H1 (cell line): Measurements from ENCODE around the gene CSRNP3. TPM values are rescaled to one million over a fixed set of nuclear protein-coding genes. Genes with fewer than 3 reads are reported as not detected.

Source experiments
- CTCF ChIA-PET: fragments of 300-600 bp; sonication (Branson Sonifier 250); formaldehyde crosslinking; loops from one replicate; lab custom pipeline; 2021; ENCODE audit not compliant: partially characterized antibody; lab: Charles Lee
- POLR2A ChIA-PET: fragments of 300-600 bp; sonication (Branson Sonifier 250); formaldehyde crosslinking; loops from one replicate; lab custom pipeline; 2021; ENCODE audit warnings: inconsistent platforms; ENCODE audit not compliant: partially characterized antibody; lab: Charles Lee
- DNase-seq, 2 experiments: peaks; one replicate each; pipeline versions ENCODE4 v3.0.0 to v3.0.0-alpha.2; 2010 to 2022; ENCODE audit warnings: low spot score in 2 of 2, low read depth in 1 of 2, mixed read lengths in 1 of 2
- FAIRE-seq: peaks from 2 replicates; lab custom pipeline; 2011; peaks lifted over from hg19 to GRCh38; lab: Jason Lieb, UNC
- H2AFZ ChIP-seq: 2 replicates; pipeline ENCODE4 v1.8.1; 2012; ENCODE audit warnings: low read length, inconsistent platforms
- H2AK5ac ChIP-seq: 2 replicates; pipeline ENCODE4 v1.6.1; 2013; ENCODE audit warnings: low read depth, low read length
- H2BK120ac ChIP-seq: replicated peaks from 2 replicates; pipeline ENCODE3; 2013; ENCODE audit warnings: low read depth, low read length, inconsistent platforms
- H2BK12ac ChIP-seq: 2 replicates; pipeline ENCODE4 v1.6.1; 2013; ENCODE audit warnings: low read depth, low read length
- H2BK15ac ChIP-seq: 2 replicates; pipeline ENCODE4 v1.6.1; 2013; ENCODE audit warnings: low read length
- H2BK20ac ChIP-seq: 2 replicates; pipeline ENCODE4 v1.6.1; 2013; ENCODE audit warnings: low read length
- H2BK5ac ChIP-seq: 2 replicates; pipeline ENCODE4 v1.6.1; 2013; ENCODE audit warnings: low read depth, low read length
- H3K14ac ChIP-seq: 2 replicates; pipeline ENCODE4 v1.6.1; 2013; ENCODE audit warnings: inconsistent platforms; ENCODE audit not compliant: insufficient read length
- H3K18ac ChIP-seq: 2 replicates; pipeline ENCODE4 v1.6.1; 2013; ENCODE audit warnings: low read length; ENCODE audit errors: extremely low read depth
- H3K23ac ChIP-seq: 2 replicates; pipeline ENCODE4 v1.6.1; 2013; ENCODE audit warnings: inconsistent platforms; ENCODE audit not compliant: insufficient read length
- H3K23me2 ChIP-seq: 2 replicates; pipeline ENCODE4 v1.6.1; 2013; ENCODE audit warnings: low read depth, low read length
- H3K27ac ChIP-seq: 2 replicates; pipeline ENCODE4 v1.6.1; 2011; ENCODE audit warnings: low read depth, low read length, inconsistent platforms
- H3K27me3 ChIP-seq, 4 experiments: replicated peaks in 1 of 4; 1 replicate in 1 of 4; 2 replicates in 3 of 4; pipeline versions ENCODE4 v1.6.1 to v1.8.1; 2011 to 2013; ENCODE audit warnings: low read length in 3 of 4, mild to moderate bottlenecking in 3 of 4, inconsistent platforms in 2 of 4, mixed read lengths in 2 of 4, moderate library complexity in 1 of 4; ENCODE audit not compliant: control insufficient read depth in 3 of 4, insufficient read depth in 3 of 4; ENCODE audit errors: extremely low read depth in 1 of 4
- H3K36me3 ChIP-seq, 4 experiments: 2 replicates each; pipeline versions ENCODE4 v1.6.1 to v1.8.1; 2011 to 2013; ENCODE audit warnings: mild to moderate bottlenecking in 4 of 4, low read length in 3 of 4, moderate library complexity in 2 of 4, control low read depth in 1 of 4, inconsistent platforms in 1 of 4; ENCODE audit not compliant: insufficient read depth in 4 of 4, control insufficient read depth in 2 of 4
- H3K4ac ChIP-seq: replicated peaks from 2 replicates; pipeline ENCODE3; 2013; ENCODE audit warnings: low read length, low read depth, mixed read lengths, inconsistent platforms; ENCODE audit not compliant: insufficient read length
- H3K4me1 ChIP-seq, 4 experiments: replicated peaks in 1 of 4; 1 replicate in 1 of 4; 2 replicates in 3 of 4; pipeline versions ENCODE4 v1.6.1 to v1.8.1; 2011 to 2013; ENCODE audit warnings: low read length in 3 of 4, inconsistent platforms in 2 of 4, mixed read lengths in 1 of 4; ENCODE audit not compliant: insufficient read depth in 4 of 4, control insufficient read depth in 3 of 4
- H3K4me2 ChIP-seq, 2 experiments: 2 replicates each; pipeline versions ENCODE4 v1.6.1 to v1.8.1; 2011 to 2013; ENCODE audit warnings: low read depth in 2 of 2, low read length in 2 of 2, control low read depth in 1 of 2, inconsistent platforms in 1 of 2, mild to moderate bottlenecking in 1 of 2; ENCODE audit not compliant: insufficient read depth in 1 of 2
- H3K4me3 ChIP-seq, 4 experiments: fragments of 200-600, 300-600 bp in 1 of 4; sonication (generic), shearing (Covaris generic), sonication (Bioruptor Twin) in 1 of 4; 2 replicates each; pipeline versions ENCODE4 v1.5.1 to v1.8.1; 2011 to 2016; ENCODE audit warnings: low read length in 4 of 4, low read depth in 3 of 4, control low read depth in 2 of 4, inconsistent platforms in 2 of 4, mild to moderate bottlenecking in 2 of 4, mixed read lengths in 1 of 4, moderate library complexity in 1 of 4; ENCODE audit not compliant: insufficient read depth in 2 of 4; ENCODE audit errors: extremely low read depth in 1 of 4
- H3K56ac ChIP-seq: replicated peaks from 2 replicates; pipeline ENCODE3; 2013; ENCODE audit warnings: low read depth, mild to moderate bottlenecking, mixed read lengths, low read length, inconsistent platforms; ENCODE audit not compliant: insufficient read length
- H3K79me1 ChIP-seq: 2 replicates; pipeline ENCODE4 v1.6.1; 2013; ENCODE audit warnings: low read depth, low read length, control low read depth
- H3K79me2 ChIP-seq, 2 experiments: 2 replicates each; pipeline versions ENCODE4 v1.6.1 to v1.8.1; 2012 to 2013; ENCODE audit warnings: low read length in 2 of 2, mild to moderate bottlenecking in 2 of 2, inconsistent platforms in 1 of 2; ENCODE audit not compliant: insufficient read depth in 2 of 2, control insufficient read depth in 1 of 2
- H3K9ac ChIP-seq, 4 experiments: replicated peaks in 1 of 4; 1 replicate in 1 of 4; 2 replicates in 3 of 4; pipeline versions ENCODE4 v1.6.1 to v1.8.1; 2011 to 2013; ENCODE audit warnings: low read depth in 3 of 4, low read length in 3 of 4, control low read depth in 2 of 4, mild to moderate bottlenecking in 2 of 4, moderate library complexity in 2 of 4, inconsistent platforms in 1 of 4; ENCODE audit errors: extremely low read depth in 1 of 4
- H3K9me3 ChIP-seq, 2 experiments: 2 replicates each; pipeline versions ENCODE4 v1.6.1 to v1.8.1; 2012 to 2013; ENCODE audit warnings: mild to moderate bottlenecking in 2 of 2, moderate library complexity in 2 of 2, control low read depth in 1 of 2, inconsistent platforms in 1 of 2, low read depth in 1 of 2, low read length in 1 of 2, mixed read lengths in 1 of 2; ENCODE audit not compliant: insufficient read depth in 2 of 2
- H4K20me1 ChIP-seq, 2 experiments: replicated peaks in 1 of 2; 2 replicates each; pipeline versions ENCODE3 to v1.8.1; 2011 to 2013; ENCODE audit warnings: inconsistent platforms in 2 of 2, low read length in 2 of 2, mild to moderate bottlenecking in 1 of 2; ENCODE audit not compliant: insufficient read depth in 2 of 2, control insufficient read depth in 1 of 2
- H4K5ac ChIP-seq: 2 replicates; pipeline ENCODE4 v1.6.1; 2013; ENCODE audit warnings: low read length, low read depth, mixed read lengths, inconsistent platforms; ENCODE audit not compliant: insufficient read length
- H4K8ac ChIP-seq: 2 replicates; pipeline ENCODE4 v1.8.0; 2013; ENCODE audit warnings: mild to moderate bottlenecking, moderate library complexity, low read length, inconsistent platforms; ENCODE audit not compliant: insufficient read depth; ENCODE audit errors: extremely low read depth
- H4K91ac ChIP-seq: replicated peaks from 2 replicates; pipeline ENCODE3; 2013; ENCODE audit warnings: low read length, mixed read lengths, inconsistent platforms; ENCODE audit not compliant: insufficient read length
- ASH2L ChIP-seq: fragments of 200-600, 300-600 bp; sonication (generic); IDR thresholded peaks from one replicate; pipeline ENCODE4 v1.7.1; 2017; ENCODE audit warnings: low read length
- EP300 ChIP-seq, 2 experiments: IDR thresholded peaks; 1 replicate in 1 of 2; 2 replicates in 1 of 2; pipeline ENCODE4 v1.6.1; 2011 to 2012; ENCODE audit warnings: low read depth in 2 of 2, low read length in 2 of 2, mild to moderate bottlenecking in 2 of 2, borderline replicate concordance in 1 of 2, inconsistent platforms in 1 of 2, moderate library complexity in 1 of 2
- JUN ChIP-seq: IDR thresholded peaks from 2 replicates; pipeline ENCODE4 v1.6.1; 2011; ENCODE audit warnings: low read depth, mild to moderate bottlenecking, improper control_type of control experiment, low read length
- JUND ChIP-seq: IDR thresholded peaks from 2 replicates; pipeline ENCODE4 v1.6.1; 2011; ENCODE audit warnings: mild to moderate bottlenecking, improper control_type of control experiment, low read length
- SIX5 ChIP-seq: IDR thresholded peaks from 2 replicates; pipeline ENCODE4 v1.6.1; 2011; ENCODE audit warnings: mild to moderate bottlenecking, low read depth, low read length
- USF2 ChIP-seq: IDR thresholded peaks from 2 replicates; pipeline ENCODE4 v1.6.1; 2011; ENCODE audit warnings: low read length, improper control_type of control experiment
- WGBS, 2 experiments: shearing (Covaris generic) in 1 of 2; methylation state at CpG; one replicate each; pipeline versions ENCODE4 v1.1.6 to v1.1.7; 2013 to 2015; ENCODE audit warnings: low lambda C conversion rate in 2 of 2, mixed read lengths in 2 of 2, inconsistent platforms in 1 of 2, low coverage in 1 of 2, missing lambda C conversion rate in 1 of 2; ENCODE audit not compliant: insufficient replicate concordance in 2 of 2, insufficient coverage in 1 of 2, insufficient read length in 1 of 2; ENCODE audit errors: extremely low coverage in 1 of 2, missing lambda C conversion rate in 1 of 2; 5-methylcytosine and 5-hydroxymethylcytosine counted together
- polyA plus RNA-seq, 7 experiments: library from polyadenylated mRNA; depleted of rRNA in 3 of 7; stranded (reverse) in 5 of 7; unstranded in 2 of 7; fragments of >200 nt in 5 of 7; fragments of 200-250 nt in 2 of 7; gene quantifications; 1 replicate in 5 of 7; 2 replicates in 1 of 7; 4 replicates in 1 of 7; pipeline versions ENCODE4 v1.2.1 to v1.2.3, GENCODE V29; 2011 to 2013; ENCODE audit warnings: missing spikeins in 2 of 7, mixed read lengths in 2 of 7
- total RNA-seq: library from RNA; stranded (reverse); fragmentation: NEBNext Ultra II Directional; extraction: Animal tissue kit (Norgen Biotek cat#: 25700); gene quantifications from 2 replicates; pipeline ENCODE4 v1.2.1, GENCODE V29; 2021

Gene CSRNP3
- total and polyA plus RNA-seq, 2 of the 8 experiments (the other 6 are each of a cell fraction or from before 2014, with no cell fraction given), result 1.3 to 6.5 TPM

- CTCF ChIA-PET, result interaction anchor here (0.7 to 1.3 kb wide), 2 partner anchors 15 to 134 kb away, joined by 3 read pairs; no protein-coding TSS in a partner anchor
- H3K9me3 ChIP-seq, result no peaks in the 10 kb centered on the region
- H2BK12ac ChIP-seq, result no peak overlapping the region
- H3K14ac ChIP-seq, result no peak overlapping the region
- no peaks in the 10 kb centered on the region for H4K20me1 ChIP-seq
- H2BK20ac ChIP-seq, result no peak overlapping the region
- no peak overlapping the region for H3K9ac ChIP-seq
- H3K18ac ChIP-seq, result no peak overlapping the region
- H2BK15ac ChIP-seq, result no peak overlapping the region
- H3K27ac ChIP-seq, result no peak overlapping the region
- no peak overlapping the region for H3K4me3 ChIP-seq
- H4K8ac ChIP-seq, result no peak overlapping the region
- no peak overlapping the region for H2BK5ac ChIP-seq
- no peak overlapping the region for H3K56ac ChIP-seq
- FAIRE-seq, result no peak
- H3K36me3 ChIP-seq, result no peaks in the 10 kb centered on the region
- H3K79me2 ChIP-seq, result no peaks in the 10 kb centered on the region
- no peaks in the 10 kb centered on the region for H3K27me3 ChIP-seq
- H2AK5ac ChIP-seq, result no peak overlapping the region
- no peak overlapping the region for H2BK120ac ChIP-seq
- 96% methylated on average over 2 of the region's 2 CpGs; no CpG with 5 or more reads in 1 of the 2 experiments for WGBS, 2 experiments
- H4K91ac ChIP-seq, result no peak overlapping the region
- no peak for DNase-seq
- H3K4me2 ChIP-seq, result no peak overlapping the region
- H3K4ac ChIP-seq, result no peak overlapping the region
- POLR2A ChIA-PET, result no interaction called here
- H4K5ac ChIP-seq, result no peak overlapping the region
- no peak overlapping the region for H3K23ac ChIP-seq
- H3K23me2 ChIP-seq, result no peaks in the 10 kb centered on the region
- H3K79me1 ChIP-seq, result no peaks in the 10 kb centered on the region
- no peak overlapping the region for H2AFZ ChIP-seq
- 0 out of 7 replicates have a peak, but pooled peaks cover 0 to 4% (median 0%) of the 10 kb centered on the region in 4 experiments for H3K4me1 ChIP-seq
- TF ChIP-seq USF2 (no peak), SIX5 (no peak), JUND (no peak), JUN (no peak), ASH2L (no peak), EP300 (IDR thresholded peaks at IDR 0.05; ENCODE audit: borderline replicate concordance in 1 of 2, low read depth in 2 of 2, low read length in 2 of 2) (no peak)
These were observed 66.0 kb downstream of the CSRNP3 start for GRCh38 chr2:165535471-165535870.
